Medulla oblongata (tissue), 1 donor: ENCODE results near the gene UBE2D2.
A peak's percentile ranks its signal among the peaks of the same experiment; 100 is the strongest.
"Not testable (repeated sequence)": the region's sequence is repeated elsewhere in the genome, so short reads cannot be mapped to it uniquely, and the experiment has no call there.

ENCODE experiments used
- DNase-seq: peaks from one replicate; pipeline ENCODE4 v3.0.0-alpha.2; 2015; ENCODE audit errors: extremely low spot score

UBE2D2 gene

GRCh38 chr5:139584137-139584536, 23.0 kb downstream of the UBE2D2 start:
- DNase-seq, result no peak

GRCh38 chr5:139588116-139588515, 27.0 kb downstream of the UBE2D2 start:
- DNase-seq, result not testable (repeated sequence)

- DNase-seq, result no peak
Measured at GRCh38 chr5:139588962-139589361, 27.8 kb downstream of the UBE2D2 start.

DNA sequence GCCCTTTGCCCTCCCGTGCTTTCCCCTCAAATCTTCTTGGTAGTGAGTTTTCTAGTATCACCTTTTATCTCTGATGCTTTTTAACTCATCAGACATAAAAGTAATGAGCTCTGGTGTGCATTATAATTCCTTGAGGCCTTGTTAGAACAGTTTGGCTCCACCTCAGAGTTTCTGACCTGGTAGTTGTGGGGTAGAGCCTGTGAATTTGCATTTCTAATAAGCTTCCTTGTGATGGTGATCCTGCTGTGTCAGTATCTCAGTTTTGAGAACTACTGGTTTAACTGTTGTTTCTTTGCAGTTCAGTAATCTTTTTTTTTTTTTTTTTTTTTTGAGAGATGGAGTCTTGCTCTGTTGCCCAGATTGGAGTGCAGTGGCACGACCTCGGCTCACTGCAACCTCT, 31.1 kb downstream of the UBE2D2 start:
- DNase-seq, result no peak

- not testable (repeated sequence) for DNase-seq
Measured at GRCh38 chr5:139593076-139593475, 31.9 kb downstream of the UBE2D2 start.

GRCh38 chr5:139593716-139594319, 32.7 kb downstream of the UBE2D2 start:
- DNase-seq, result no peak

GRCh38 chr5:139597134-139597533, 36.0 kb downstream of the UBE2D2 start:
- DNase-seq, result no peak

GRCh38 chr5:139598601-139598965, 37.4 kb downstream of the UBE2D2 start:
- DNase-seq, result not testable (repeated sequence)

DNA sequence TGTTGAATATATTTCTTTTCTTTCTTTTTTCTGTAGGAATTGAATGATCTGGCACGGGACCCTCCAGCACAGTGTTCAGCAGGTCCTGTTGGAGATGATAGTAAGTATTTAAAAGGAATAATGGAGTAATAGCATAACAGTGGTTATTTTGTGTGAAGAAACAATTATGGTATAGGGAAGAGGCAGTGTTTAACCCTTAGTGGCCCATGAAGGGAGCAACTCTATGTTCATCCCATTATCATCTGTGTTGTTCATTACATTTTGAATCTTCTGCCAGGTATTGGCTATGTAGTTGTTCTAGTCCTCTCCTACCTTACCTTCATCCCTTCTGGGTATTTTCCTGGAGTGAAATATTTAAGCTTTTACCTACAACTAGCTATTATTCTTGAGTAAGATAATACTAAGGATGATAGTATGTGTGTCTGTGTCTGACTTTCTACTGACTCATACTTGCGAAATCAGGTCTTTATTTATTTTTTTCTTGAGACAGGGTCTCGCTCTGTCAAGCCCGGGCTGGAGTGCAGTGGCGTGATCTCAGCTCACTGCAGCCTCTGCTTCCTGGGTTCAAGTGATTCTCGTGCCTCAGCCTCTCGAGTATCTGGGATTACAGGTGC, 39.3 kb downstream of the UBE2D2 start:
- no peak for DNase-seq

- no peak for DNase-seq
Measured at GRCh38 chr5:139601429-139601828, 40.3 kb downstream of the UBE2D2 start.

GRCh38 chr5:139601948-139602347, 40.8 kb downstream of the UBE2D2 start:
- not testable (repeated sequence) for DNase-seq

DNA sequence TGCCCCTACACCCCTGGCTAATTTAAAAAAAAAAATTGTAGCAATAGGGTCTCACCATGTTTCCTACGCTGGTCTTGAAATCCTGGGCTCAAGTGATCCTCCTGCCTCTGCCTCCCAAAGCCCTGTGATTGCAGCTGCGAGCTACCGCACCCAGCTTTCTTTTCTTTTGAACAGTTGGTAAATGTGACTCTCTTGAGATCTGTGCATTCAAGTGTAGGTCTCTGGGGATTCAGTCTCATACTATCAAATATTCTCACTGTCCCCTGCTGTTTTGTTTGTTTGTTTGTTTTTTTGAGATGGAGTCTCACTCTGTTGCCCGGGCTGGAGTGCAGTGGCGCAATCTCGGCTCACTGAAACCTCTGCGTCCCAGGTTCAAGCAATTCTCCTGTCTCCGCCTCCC, 44.7 kb downstream of the UBE2D2 start:
- no peak for DNase-seq

DNA sequence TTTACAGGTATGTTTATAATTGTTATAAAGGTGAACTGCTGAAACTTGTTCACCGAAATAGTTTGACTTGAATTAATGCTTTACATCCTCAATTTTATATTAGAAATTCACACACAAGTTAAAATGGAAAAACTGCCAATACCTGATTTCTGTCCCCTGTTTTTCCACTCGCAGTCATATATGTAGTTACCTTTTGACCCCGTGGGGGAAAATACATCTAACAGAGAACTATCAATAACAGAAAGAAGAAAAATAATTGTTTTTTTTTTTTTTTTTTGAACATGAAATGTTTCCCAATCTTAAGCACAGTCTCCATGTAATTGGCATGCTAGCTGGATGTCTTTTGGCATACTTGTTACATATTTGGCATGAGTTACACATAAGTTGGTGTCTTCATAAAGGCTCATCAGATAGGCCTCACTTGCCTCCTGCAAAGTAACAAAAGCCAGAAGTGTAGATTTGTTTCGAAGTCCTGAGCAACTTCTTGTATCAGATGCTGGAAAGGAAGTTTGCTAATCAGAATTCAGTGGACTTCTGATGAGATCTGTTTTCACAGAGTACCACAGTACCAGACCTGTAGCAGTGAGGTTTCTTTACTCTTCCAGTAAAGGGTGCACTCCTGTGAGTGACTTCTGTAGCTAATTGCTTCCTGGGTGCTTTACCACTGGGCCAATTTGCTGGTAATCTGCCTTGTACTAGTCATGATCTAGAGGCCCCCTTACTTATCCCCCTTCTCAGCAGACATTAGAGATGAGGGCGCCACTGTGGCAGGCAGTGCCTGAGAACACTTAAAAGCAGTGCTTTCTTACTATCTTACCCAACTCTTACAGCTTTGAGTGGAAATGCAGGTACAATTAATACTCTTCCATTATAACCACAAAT, 50.8 kb downstream of the UBE2D2 start:
- no peak for DNase-seq

DNA sequence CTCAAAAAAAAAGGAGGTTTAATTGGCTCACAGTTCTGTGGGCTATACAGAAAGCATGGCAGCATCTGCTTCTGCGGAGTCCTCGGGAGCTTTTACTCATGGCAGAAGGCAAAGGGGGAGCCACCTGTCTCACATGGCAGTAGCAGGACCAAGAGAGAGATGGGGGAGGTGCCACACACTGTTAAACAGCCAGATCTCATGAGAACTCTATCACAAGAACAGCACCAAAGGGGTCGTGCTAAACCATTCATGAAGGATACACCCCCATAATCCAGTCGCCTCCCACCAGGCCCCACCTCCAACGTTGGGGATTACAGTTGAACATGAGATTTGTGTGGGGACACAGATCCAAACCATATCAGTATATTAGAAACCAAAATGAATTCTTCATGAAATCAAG, 58.7 kb downstream of the UBE2D2 start:
- DNase-seq, result no peak

DNA sequence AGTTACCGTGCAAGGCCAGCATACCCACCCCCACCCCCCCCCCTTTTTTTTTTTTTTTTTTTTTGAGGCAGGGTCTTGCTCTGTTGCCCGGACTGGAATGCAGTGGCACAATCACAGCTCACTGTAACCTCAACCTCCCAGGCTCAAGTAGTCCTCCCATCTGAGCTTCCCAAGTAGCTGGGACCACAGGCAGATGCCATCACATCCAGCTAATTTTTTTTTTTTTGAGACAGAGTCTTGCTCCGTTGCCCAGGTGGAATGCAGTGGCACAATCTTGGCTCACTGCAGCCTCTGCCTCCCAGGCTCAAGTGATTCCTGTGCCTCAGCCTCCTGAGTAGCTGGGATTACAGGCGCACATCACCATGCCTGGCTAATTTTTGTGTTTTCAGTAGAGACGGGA, 64.3 kb downstream of the UBE2D2 start:
- DNase-seq, result not testable (repeated sequence)

DNA sequence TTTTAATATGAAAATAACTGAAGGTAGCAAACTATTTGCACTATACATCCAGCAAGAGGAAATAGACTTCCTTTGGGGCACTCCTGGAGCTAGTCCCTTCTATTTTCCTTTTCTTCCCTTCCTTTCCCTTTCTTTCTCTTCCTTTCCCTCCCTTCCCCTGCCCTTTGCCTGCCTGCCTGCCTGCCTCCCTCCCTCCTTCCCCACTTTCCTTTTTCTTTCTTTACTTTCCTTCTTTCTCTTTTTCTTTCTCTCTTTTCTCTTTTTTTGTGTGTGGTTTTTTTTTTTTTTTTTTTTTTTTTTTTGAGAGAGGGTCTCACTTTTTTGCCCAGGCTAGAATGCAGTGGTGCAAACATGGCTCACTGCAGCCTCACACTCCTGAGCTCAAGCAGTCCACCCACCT, 69.7 kb downstream of the UBE2D2 start:
- DNase-seq, result no peak

DNA sequence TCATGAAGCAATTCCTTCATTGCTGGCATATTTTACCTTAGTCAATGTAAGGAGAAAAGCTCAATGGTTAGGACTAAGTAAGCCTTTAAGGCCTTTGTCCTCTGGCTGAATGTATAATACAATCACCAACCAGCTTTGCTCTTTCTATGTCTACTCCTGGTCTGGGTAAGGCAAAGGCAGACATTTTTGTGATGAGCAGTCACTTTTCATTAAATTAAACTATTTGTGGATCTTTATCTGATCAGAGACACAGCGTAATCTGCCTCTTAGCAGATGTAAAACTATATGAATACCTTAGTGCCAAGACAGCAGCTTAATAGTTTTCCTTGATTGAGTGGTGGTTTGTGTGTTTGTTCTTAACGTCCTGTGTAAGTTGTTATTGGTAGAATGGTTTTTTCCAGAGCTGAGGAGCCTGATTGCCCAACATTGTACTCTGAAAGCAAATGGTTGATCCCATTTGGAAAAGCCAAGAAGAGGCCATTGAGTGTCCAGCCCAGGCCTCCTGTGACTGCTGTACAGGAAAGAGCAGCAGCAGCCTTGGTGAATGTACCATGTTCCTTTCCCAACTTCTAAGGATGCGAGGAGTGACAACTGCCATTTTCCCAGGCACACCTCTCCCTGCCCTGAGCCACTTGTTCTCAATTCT, 70.5 kb downstream of the UBE2D2 start:
- DNase-seq, result no peak

DNA sequence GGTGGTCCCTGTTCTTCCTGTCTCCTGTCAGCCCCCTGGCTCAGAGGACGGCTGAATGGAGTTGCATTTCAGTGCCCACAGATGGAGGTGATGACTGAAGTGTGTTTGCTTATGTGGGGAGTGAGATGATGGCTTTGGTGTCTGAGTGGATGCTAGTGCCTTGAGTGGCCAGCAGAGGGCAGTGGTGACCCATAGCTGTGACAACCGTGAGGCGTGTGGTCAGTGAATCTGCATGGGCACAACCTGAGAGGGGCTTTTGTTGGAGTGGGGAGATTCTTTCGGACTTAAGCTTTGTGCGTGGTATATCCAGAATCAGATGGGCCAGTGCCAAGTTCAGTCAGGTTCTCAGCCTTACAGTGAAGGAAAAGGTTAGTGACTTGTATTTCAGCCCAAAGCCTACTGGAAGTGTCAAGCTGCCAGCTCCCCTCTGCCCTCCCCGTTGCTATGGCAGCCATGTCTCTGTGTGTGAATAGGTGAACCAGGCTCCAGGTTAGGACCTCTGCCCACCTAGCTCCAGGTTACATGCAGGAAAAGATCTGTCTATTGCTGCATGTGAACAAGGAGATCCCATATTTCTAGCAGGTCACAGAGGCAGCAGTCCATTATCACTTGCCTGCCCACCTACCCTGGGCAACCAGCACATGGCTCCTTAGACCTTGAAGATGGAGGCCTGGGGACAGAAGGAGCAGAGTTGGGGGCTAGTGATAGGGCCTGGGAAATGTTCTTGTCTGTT, 72.3 kb downstream of the UBE2D2 start:
- DNase-seq, result peak; percentile 90

GRCh38 chr5:139634028-139634325, 72.8 kb downstream of the UBE2D2 start:
- no peak for DNase-seq

DNA sequence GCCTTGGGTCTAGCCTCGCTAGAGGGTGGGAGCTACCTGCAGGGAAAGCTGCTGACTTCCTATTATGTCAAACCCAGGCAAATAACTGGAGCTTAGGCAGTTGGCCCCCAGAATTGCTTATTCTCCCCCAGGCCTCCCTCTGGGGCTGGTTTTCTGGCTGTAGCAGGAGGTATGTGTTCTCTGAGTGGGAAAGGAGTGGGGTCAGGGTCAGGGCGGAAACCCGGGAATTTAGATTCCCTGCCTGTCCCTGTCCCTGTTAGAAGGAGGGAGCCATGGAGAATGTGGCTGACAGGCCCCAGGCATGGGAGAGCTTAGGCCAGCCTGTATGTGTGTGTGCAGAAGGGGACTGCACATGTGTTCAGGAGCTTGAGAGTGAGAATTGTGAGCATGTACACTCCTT, 73.4 kb downstream of the UBE2D2 start:
- no peak for DNase-seq

GRCh38 chr5:139635191-139635590, 74.1 kb downstream of the UBE2D2 start:
- DNase-seq, result no peak
